Heart right ventricle (tissue), 16 donors: Measurements from ENCODE around the gene MAP2K5. TPM values are rescaled to one million over a fixed set of nuclear protein-coding genes. Genes with fewer than 3 reads are reported as not detected.

ENCODE experiments used
- ATAC-seq, 8 donors: fragments of 200-7000 bp; cut with Tn5 transposase; one replicate each; pipeline ENCODE4 v1.9.1; 2020; ENCODE audit warnings: mild to moderate bottlenecking in 8 of 8, moderate library complexity in 8 of 8, moderate number of reproducible peaks in 1 of 8
- DNase-seq, 2 donors: peaks; one replicate each; pipeline ENCODE4 v3.0.0-alpha.2; 2020
- H3K27ac ChIP-seq, 10 donors: fragments of 200-600 bp; sonication (generic) in 2 of 10; one replicate each; pipeline versions ENCODE4 v1.5.0 to v1.8.0; 2020 to 2022; ENCODE audit warnings: mild to moderate bottlenecking in 3 of 10
- H3K27me3 ChIP-seq, 7 donors: fragments of 200-600 bp; one replicate each; pipeline ENCODE4 v1.8.0; 2021 to 2022; ENCODE audit warnings: mild to moderate bottlenecking in 2 of 7
- H3K36me3 ChIP-seq, 9 donors: fragments of 200-600 bp; sonication (generic) in 1 of 9; one replicate each; pipeline versions ENCODE4 v1.5.0 to v1.8.0; 2020 to 2022; ENCODE audit warnings: mild to moderate bottlenecking in 2 of 9
- H3K4me1 ChIP-seq, 9 donors: fragments of 200-600 bp; sonication (generic) in 1 of 9; one replicate each; pipeline versions ENCODE4 v1.5.0 to v1.8.0; 2020 to 2022; ENCODE audit warnings: mild to moderate bottlenecking in 4 of 9
- H3K4me3 ChIP-seq, 10 donors: fragments of 200-600 bp; sonication (generic) in 2 of 10; one replicate each; pipeline versions ENCODE4 v1.5.0 to v1.8.0; 2020 to 2022; ENCODE audit warnings: mild to moderate bottlenecking in 7 of 10, moderate library complexity in 2 of 10
- H3K9me3 ChIP-seq, 11 donors: fragments of 200-600 bp in 10 of 11; sonication (generic) in 2 of 11; one replicate each; pipeline versions ENCODE4 v1.5.0 to v1.8.0; 2013 to 2022; ENCODE audit warnings: mild to moderate bottlenecking in 2 of 11, control low read depth in 1 of 11, moderate library complexity in 1 of 11
- CTCF ChIP-seq, 9 donors: fragments of 200-600 bp; sonication (generic) in 2 of 9; IDR thresholded peaks; one replicate each; pipeline versions ENCODE4 v1.5.0 to v1.8.0; 2021 to 2022; ENCODE audit warnings: antibody characterized with exemption in 9 of 9, mild to moderate bottlenecking in 5 of 9, moderate library complexity in 1 of 9
- WGBS, 2 donors: extraction: QIAGEN DNeasy Blood & Tissue Kit; methylation state at CpG; one replicate each; pipeline ENCODE4 v1.1.7; 2013; ENCODE audit warnings: inconsistent platforms in 1 of 2; 5-methylcytosine and 5-hydroxymethylcytosine counted together
- intact Hi-C, 10 donors: fragments of 100-400 bp; cut with DNase I; formaldehyde crosslinking; loops; one replicate each; pipeline versions ENCODE4 v1.11.1 to v1.14.2; 2022
- polyA plus RNA-seq, 2 donors: library from polyadenylated mRNA; stranded (reverse); fragments of 200-250 nt; gene quantifications; one replicate each; pipeline ENCODE4 v1.2.3, GENCODE V29; 2013
- total RNA-seq, 10 donors: library from RNA; stranded (reverse); fragmentation: NEBNext Ultra II Directional in 3 of 10; extraction: Animal tissue kit (Norgen Biotek cat#: 25700) in 3 of 10; gene quantifications; one replicate each; pipeline versions ENCODE4 v1.2.1 to v1.2.4, GENCODE V29; 2021 to 2023
- donor health status: Arrhythmogenic right ventricular cardiomyopathy.
- donor health status: ischemic (EF 13 %, LVEDD 7.1; RV severe dilation, severe dysfunction).
- donor health status: healthy with polysubstance abuse.
- donor health status: DM: no; HTN: yes; CAD: no.
- donor health status: DM: no; HTN: no; CAD: no.
- donor health status: ischemic (EF 25% LVEDD 6.9; RV normal size, moderate dysfunction).
- donor health status: ischemic (EF 25% LVEDD 5.7; RV mildly dilated, moderate dysfunction).
- donor health status: healthy.
- donor health status: DM: yes; HTN: yes; CAD: no.
- donor health status: Ischemic cardiomyopathy.
- donor health status: ischemic (EF 35%, LVEDD 5.7; RV mildly dilated, moderate dysfunction).
- donor health status: nonischemic (EF 11% LVEDD 7.7; RV severe dilation, severe dysfunction).
- donor health status: DM: yes; HTN: yes; CAD: no.
- donor health status: PGD.
- donor health status: ischemic (EF 29% LVEDD 5.4; RV normal size, mild dysfunction).
- donor health status: nonischemic (EF 23%, LVEDD 6.1; RV moderate dilation, normal function).

The MAP2K5 gene
- total and polyA plus RNA-seq, 12 donors = 7.7 to 34.3 (median 21.0) TPM

- Histone ChIP-seq H3K9me3 (no peaks in the 10 kb centered on the region), H3K4me1 (peaks cover 0 to 7% (median 0%) of the 10 kb centered on the region in 9 donors), H3K27me3 (no peaks in the 10 kb centered on the region), H3K36me3 (peaks cover 0 to 33% (median 0%) of the 10 kb centered on the region in 9 donors), H3K4me3 (no peak overlapping the region), H3K27ac (no peak overlapping the region)
- ATAC-seq = no peak
- TF ChIP-seq CTCF (IDR thresholded peaks at IDR 0.05) = no peak
- intact Hi-C loops = no loop called here
- no peak for DNase-seq
- WGBS, 2 donors = 79 to 81% methylated on average over 3 of the region's 3 CpGs
These were observed 11.1 kb upstream of the MAP2K5 start for GRCh38 chr15:67531379-67531914.

- DNase-seq (no peak), ATAC-seq (no peak)
- no peak for TF ChIP-seq CTCF (IDR thresholded peaks at IDR 0.05)
- Histone ChIP-seq H3K4me3 (no peak overlapping the region), H3K9me3 (no peaks in the 10 kb centered on the region), H3K27ac (no peak overlapping the region), H3K27me3 (no peaks in the 10 kb centered on the region), H3K4me1 (peaks cover 0 to 4% (median 0%) of the 10 kb centered on the region in 9 donors), H3K36me3 (peaks cover 0 to 9% (median 0%) of the 10 kb centered on the region in 9 donors)
- intact Hi-C loops = no loop called here
- WGBS, 2 donors = 38 to 54% methylated on average over 1 of the region's 1 CpG
These were observed 8.6 kb upstream of the MAP2K5 start for GRCh38 chr15:67533873-67534272.

GRCh38 chr15:67534360-67534759, 8.1 kb upstream of the MAP2K5 start:
- peaks cover 0 to 4% (median 0%) of the 10 kb centered on the region in 9 donors for H3K4me1 ChIP-seq
- no peak overlapping the region for H3K27ac ChIP-seq
- peaks cover 0 to 7% (median 0%) of the 10 kb centered on the region in 9 donors for H3K36me3 ChIP-seq
- TF ChIP-seq CTCF (IDR thresholded peaks at IDR 0.05) = no peak
- H3K4me3 ChIP-seq = no peak overlapping the region
- no peaks in the 10 kb centered on the region for H3K27me3 ChIP-seq
- intact Hi-C loops = no loop called here
- no peaks in the 10 kb centered on the region for H3K9me3 ChIP-seq
- 95 to 96% methylated on average over 1 of the region's 1 CpG for WGBS, 2 donors
- no peak for ATAC-seq
- DNase-seq = no peak

- WGBS, 2 donors = 98 to 100% methylated on average over 1 of the region's 1 CpG
- intact Hi-C loops = no loop called here
- no peak overlapping the region for H3K4me3 ChIP-seq
- TF ChIP-seq CTCF (IDR thresholded peaks at IDR 0.05) = no peak
- no peaks in the 10 kb centered on the region for H3K9me3 ChIP-seq
- no peak for ATAC-seq
- no peaks in the 10 kb centered on the region for H3K27me3 ChIP-seq
- DNase-seq = no peak
- H3K36me3 ChIP-seq = no peaks in the 10 kb centered on the region
- H3K4me1 ChIP-seq = peaks cover 0 to 16% (median 0%) of the 10 kb centered on the region in 9 donors
- no peak overlapping the region for H3K27ac ChIP-seq
These were observed 4.7 kb upstream of the MAP2K5 start for GRCh38 chr15:67537771-67538170.
